Measurements from ENCODE around the gene SLC25A23. TPM values are rescaled to one million over a fixed set of nuclear protein-coding genes. Genes with fewer than 3 reads are reported as not detected.

Gene SLC25A23
- total and polyA plus RNA-seq, 9 of the 15 experiments (the other 6 are each of a cell fraction or from before 2014, with no cell fraction given) = 6.1 to 72.0 (median 26.6) TPM

DNA sequence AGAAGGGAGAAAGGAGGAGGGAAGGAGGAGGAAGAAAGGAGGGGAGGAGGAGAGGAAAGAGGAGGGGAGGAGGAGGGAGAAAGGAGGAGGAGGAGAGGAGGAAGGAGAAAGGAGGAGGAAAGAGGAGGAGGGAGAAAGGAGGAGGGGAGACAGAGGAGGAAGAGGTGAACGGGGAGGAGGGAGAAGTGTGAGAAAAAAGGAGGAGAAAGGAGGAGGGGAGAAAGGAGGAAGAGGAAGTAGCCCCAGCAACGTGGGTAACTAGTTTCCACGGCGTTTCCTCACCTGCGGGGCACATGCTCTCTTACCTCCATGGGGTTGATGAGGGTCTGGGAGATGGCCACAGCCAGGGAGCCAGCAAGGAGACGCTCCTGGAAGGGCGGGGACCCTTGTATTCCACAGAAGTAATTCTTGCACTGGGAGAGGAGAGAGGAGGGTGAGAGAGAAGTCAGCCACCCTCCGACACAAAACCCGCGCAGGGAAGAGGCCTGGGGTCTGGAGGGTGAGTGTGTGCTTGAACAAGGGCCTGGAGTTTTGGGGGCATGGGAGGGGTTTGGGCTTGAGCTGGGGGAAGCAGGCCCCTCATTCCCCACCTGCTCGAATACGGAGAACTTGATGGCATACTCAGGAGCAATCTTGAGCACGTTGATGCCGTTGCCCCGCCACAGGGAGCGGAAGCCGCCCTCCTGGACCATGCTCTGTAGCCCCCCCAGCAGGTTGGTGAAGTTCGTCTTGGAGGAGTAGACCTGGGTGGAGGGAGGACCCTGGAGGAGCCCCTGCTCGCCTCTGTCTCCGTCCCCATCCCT, 30.0 kb downstream of the SLC25A23 start (continued):
- TF ChIP-seq, protein P1, sequence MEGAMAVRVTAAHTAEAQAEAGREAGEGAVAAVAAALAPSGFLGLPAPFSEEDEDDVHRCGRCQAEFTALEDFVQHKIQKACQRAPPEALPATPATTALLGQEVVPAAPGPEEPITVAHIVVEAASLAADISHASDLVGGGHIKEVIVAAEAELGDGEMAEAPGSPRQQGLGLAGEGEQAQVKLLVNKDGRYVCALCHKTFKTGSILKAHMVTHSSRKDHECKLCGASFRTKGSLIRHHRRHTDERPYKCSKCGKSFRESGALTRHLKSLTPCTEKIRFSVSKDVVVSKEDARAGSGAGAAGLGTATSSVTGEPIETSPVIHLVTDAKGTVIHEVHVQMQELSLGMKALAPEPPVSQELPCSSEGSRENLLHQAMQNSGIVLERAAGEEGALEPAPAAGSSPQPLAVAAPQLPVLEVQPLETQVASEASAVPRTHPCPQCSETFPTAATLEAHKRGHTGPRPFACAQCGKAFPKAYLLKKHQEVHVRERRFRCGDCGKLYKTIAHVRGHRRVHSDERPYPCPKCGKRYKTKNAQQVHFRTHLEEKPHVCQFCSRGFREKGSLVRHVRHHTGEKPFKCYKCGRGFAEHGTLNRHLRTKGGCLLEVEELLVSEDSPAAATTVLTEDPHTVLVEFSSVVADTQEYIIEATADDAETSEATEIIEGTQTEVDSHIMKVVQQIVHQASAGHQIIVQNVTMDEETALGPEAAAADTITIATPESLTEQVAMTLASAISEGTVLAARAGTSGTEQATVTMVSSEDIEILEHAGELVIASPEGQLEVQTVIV (CRISPR knock-in tag; IDR thresholded peaks at IDR 0.05; ENCODE audit: borderline replicate concordance) = no peak
- TF ChIP-seq ZNF253 (CRISPR knock-in tag; conservative IDR thresholded peaks at IDR 0.05) = no peak
- TF ChIP-seq JUN (IDR thresholded peaks at IDR 0.05; ENCODE audit: borderline replicate concordance, low read depth, low read length) = no peak
- no peak for TF ChIP-seq JUN (CRISPR knock-in tag; IDR thresholded peaks at IDR 0.05; ENCODE audit: borderline replicate concordance)
- TF ChIP-seq ZNF431 (CRISPR knock-in tag; IDR thresholded peaks at IDR 0.05) = no peak
- peak; percentile 83 for TF ChIP-seq PCBP1 (IDR thresholded peaks at IDR 0.05; ENCODE audit: low read depth, low read length, poor library complexity, severe bottlenecking)
- TF ChIP-seq, protein P2, sequence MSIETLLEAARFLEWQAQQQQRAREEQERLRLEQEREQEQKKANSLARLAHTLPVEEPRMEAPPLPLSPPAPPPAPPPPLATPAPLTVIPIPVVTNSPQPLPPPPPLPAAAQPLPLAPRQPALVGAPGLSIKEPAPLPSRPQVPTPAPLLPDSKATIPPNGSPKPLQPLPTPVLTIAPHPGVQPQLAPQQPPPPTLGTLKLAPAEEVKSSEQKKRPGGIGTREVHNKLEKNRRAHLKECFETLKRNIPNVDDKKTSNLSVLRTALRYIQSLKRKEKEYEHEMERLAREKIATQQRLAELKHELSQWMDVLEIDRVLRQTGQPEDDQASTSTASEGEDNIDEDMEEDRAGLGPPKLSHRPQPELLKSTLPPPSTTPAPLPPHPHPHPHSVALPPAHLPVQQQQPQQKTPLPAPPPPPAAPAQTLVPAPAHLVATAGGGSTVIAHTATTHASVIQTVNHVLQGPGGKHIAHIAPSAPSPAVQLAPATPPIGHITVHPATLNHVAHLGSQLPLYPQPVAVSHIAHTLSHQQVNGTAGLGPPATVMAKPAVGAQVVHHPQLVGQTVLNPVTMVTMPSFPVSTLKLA (conservative IDR thresholded peaks at IDR 0.05) = peak in 1 of 2 experiments; percentile 55; a peak in 3 of 4 replicates
- TF ChIP-seq ARHGAP35 (IDR thresholded peaks at IDR 0.05; ENCODE audit: partially characterized antibody) = peak; percentile 29
- 0 out of 2 replicates have a peak, but pooled peaks have one; percentile 20 for TF ChIP-seq GABPB1 (CRISPR knock-in tag; IDR thresholded peaks at IDR 0.05)
- no peak; the same call in 1 of the 2 replicates for TF ChIP-seq CTBP1 (IDR thresholded peaks at IDR 0.05; ENCODE audit: borderline replicate concordance)
- TF ChIP-seq, protein P3, sequence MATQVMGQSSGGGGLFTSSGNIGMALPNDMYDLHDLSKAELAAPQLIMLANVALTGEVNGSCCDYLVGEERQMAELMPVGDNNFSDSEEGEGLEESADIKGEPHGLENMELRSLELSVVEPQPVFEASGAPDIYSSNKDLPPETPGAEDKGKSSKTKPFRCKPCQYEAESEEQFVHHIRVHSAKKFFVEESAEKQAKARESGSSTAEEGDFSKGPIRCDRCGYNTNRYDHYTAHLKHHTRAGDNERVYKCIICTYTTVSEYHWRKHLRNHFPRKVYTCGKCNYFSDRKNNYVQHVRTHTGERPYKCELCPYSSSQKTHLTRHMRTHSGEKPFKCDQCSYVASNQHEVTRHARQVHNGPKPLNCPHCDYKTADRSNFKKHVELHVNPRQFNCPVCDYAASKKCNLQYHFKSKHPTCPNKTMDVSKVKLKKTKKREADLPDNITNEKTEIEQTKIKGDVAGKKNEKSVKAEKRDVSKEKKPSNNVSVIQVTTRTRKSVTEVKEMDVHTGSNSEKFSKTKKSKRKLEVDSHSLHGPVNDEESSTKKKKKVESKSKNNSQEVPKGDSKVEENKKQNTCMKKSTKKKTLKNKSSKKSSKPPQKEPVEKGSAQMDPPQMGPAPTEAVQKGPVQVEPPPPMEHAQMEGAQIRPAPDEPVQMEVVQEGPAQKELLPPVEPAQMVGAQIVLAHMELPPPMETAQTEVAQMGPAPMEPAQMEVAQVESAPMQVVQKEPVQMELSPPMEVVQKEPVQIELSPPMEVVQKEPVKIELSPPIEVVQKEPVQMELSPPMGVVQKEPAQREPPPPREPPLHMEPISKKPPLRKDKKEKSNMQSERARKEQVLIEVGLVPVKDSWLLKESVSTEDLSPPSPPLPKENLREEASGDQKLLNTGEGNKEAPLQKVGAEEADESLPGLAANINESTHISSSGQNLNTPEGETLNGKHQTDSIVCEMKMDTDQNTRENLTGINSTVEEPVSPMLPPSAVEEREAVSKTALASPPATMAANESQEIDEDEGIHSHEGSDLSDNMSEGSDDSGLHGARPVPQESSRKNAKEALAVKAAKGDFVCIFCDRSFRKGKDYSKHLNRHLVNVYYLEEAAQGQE (IDR thresholded peaks at IDR 0.05; ENCODE audit: borderline replicate concordance) = no peak
- TF ChIP-seq, protein P3 (CRISPR knock-in tag; IDR thresholded peaks at IDR 0.05; ENCODE audit: low read depth) = no peak

Data from K562 (cell line).